ENCODE measurements around the gene DLG2. TPM values are rescaled to one million over a fixed set of nuclear protein-coding genes. Genes with fewer than 3 reads are reported as not detected.

Gene DLG2
- total RNA-seq, 1 donor from 2014 or later, result 13.7 TPM

GRCh38 chr11:84249344-84250135, 1377.6 kb downstream of the DLG2 start:
- DNase-seq, result no peak

GRCh38 chr11:84247926-84248325, 1379.2 kb downstream of the DLG2 start:
- DNase-seq, result no peak

GRCh38 chr11:84247129-84247528, 1380.0 kb downstream of the DLG2 start:
- no peak for DNase-seq

- no peak for DNase-seq
Observed at GRCh38 chr11:84243629-84244263, 1383.4 kb downstream of the DLG2 start.

- no peak for DNase-seq
Observed at GRCh38 chr11:84241343-84242131, 1385.6 kb downstream of the DLG2 start.

GRCh38 chr11:84240847-84241246, 1386.3 kb downstream of the DLG2 start:
- no peak for DNase-seq

GRCh38 chr11:84236436-84236835, 1390.7 kb downstream of the DLG2 start:
- DNase-seq, result no peak

- DNase-seq, result no peak
Observed at GRCh38 chr11:84234462-84235202, 1392.5 kb downstream of the DLG2 start.

GRCh38 chr11:84234011-84234410, 1393.1 kb downstream of the DLG2 start:
- no peak for DNase-seq

- DNase-seq, result no peak
Observed at GRCh38 chr11:84232511-84232910, 1394.6 kb downstream of the DLG2 start.

GRCh38 chr11:84230402-84230801, 1396.7 kb downstream of the DLG2 start:
- DNase-seq, result no peak

GRCh38 chr11:84227970-84228665, 1399.0 kb downstream of the DLG2 start:
- DNase-seq, result no peak

GRCh38 chr11:84224042-84224441, 1403.1 kb downstream of the DLG2 start:
- no peak for DNase-seq

- DNase-seq, result no peak
Observed at GRCh38 chr11:84218318-84218717, 1408.8 kb downstream of the DLG2 start.

- no peak for DNase-seq
Observed at GRCh38 chr11:84215672-84216071, 1411.5 kb downstream of the DLG2 start.

- DNase-seq, result no peak
Observed at GRCh38 chr11:84214557-84214956, 1412.6 kb downstream of the DLG2 start.

GRCh38 chr11:84212468-84213390, 1414.4 kb downstream of the DLG2 start:
- no peak for DNase-seq

- no peak for DNase-seq
Observed at GRCh38 chr11:84211896-84212295, 1415.2 kb downstream of the DLG2 start.

GRCh38 chr11:84194696-84195095, 1432.4 kb downstream of the DLG2 start:
- DNase-seq, result no peak

- DNase-seq, result no peak
Observed at GRCh38 chr11:84193706-84194105, 1433.4 kb downstream of the DLG2 start.

- no peak for DNase-seq
Observed at GRCh38 chr11:84188521-84188920, 1438.6 kb downstream of the DLG2 start.
